Body of pancreas (tissue), 4 donors: ENCODE results near the gene DOC2B. TPM values are rescaled to one million over a fixed set of nuclear protein-coding genes. Genes with fewer than 3 reads are reported as not detected.

Experiments used
- ATAC-seq: fragments of 150-250 bp; one replicate; pipeline ENCODE4 v1.9.1; 2016
- DNase-seq, 4 donors: peaks; one replicate each; pipeline ENCODE4 v3.0.0-alpha.2; 2019
- H3K27ac ChIP-seq, 4 donors: fragments of 200-600 bp; sonication (generic); 1 replicate in 3 of 4; 2 replicates in 1 of 4; pipeline versions ENCODE4 v1.5.1 to v1.6.1; 2016 to 2019; ENCODE audit warnings: mild to moderate bottlenecking in 1 of 4, mixed read lengths in 1 of 4, moderate library complexity in 1 of 4
- H3K27me3 ChIP-seq, 2 donors: fragments of 200-600 bp; sonication (generic); one replicate each; pipeline ENCODE4 v1.6.0; 2016; ENCODE audit warnings: mild to moderate bottlenecking in 1 of 2
- H3K36me3 ChIP-seq, 2 donors: fragments of 200-600 bp; sonication (generic); replicated peaks in 1 of 2; 2 replicates each; pipeline ENCODE4 v1.5.1; 2016; ENCODE audit warnings: low read depth in 2 of 2; ENCODE audit not compliant: insufficient read depth in 1 of 2
- H3K4me1 ChIP-seq: fragments of 200-600 bp; sonication (generic); one replicate; pipeline ENCODE4 v1.6.0; 2016
- H3K4me3 ChIP-seq, 2 donors: fragments of 200-600 bp; sonication (generic); 1 replicate in 1 of 2; 2 replicates in 1 of 2; pipeline ENCODE4 v1.5.1; 2016 to 2019
- H3K9me3 ChIP-seq, 3 donors: fragments of 200-600 bp; sonication (generic); 1 replicate in 2 of 3; 2 replicates in 1 of 3; pipeline ENCODE4 v1.5.1; 2016
- POLR2A ChIP-seq, 3 donors: fragments of 450-650 bp; IDR thresholded peaks; one replicate each; pipeline ENCODE4 v1.6.1; 2016; ENCODE audit warnings: antibody characterized with exemption in 3 of 3, mild to moderate bottlenecking in 2 of 3
- WGBS, 2 donors: methylation state at CpG; one replicate each; pipeline ENCODE4 v1.1.5; 2017; 5-methylcytosine and 5-hydroxymethylcytosine counted together
- intact Hi-C: fragments of 100-400 bp; cut with DNase I; formaldehyde crosslinking; loops from one replicate; pipeline ENCODE4 v1.15.1; 2023
- total RNA-seq, 2 donors: library from RNA; depleted of rRNA; stranded (reverse); fragments of >200 nt; gene quantifications; one replicate each; pipeline ENCODE4 v1.1.0, GENCODE V29; 2016
- TF ChIP-seq, protein P1 (sequence below), 7 experiments: fragments of 450-650 bp in 4 of 7; fragments of 200-600 bp in 3 of 7; sonication (generic) in 3 of 7; IDR thresholded peaks; one replicate each; pipeline ENCODE4 v1.5.1; 2016 to 2019; ENCODE audit warnings: antibody characterized with exemption in 7 of 7

DOC2B gene
- total RNA-seq, 2 donors from 2014 or later = 20.0 to 22.4 TPM

DNA sequence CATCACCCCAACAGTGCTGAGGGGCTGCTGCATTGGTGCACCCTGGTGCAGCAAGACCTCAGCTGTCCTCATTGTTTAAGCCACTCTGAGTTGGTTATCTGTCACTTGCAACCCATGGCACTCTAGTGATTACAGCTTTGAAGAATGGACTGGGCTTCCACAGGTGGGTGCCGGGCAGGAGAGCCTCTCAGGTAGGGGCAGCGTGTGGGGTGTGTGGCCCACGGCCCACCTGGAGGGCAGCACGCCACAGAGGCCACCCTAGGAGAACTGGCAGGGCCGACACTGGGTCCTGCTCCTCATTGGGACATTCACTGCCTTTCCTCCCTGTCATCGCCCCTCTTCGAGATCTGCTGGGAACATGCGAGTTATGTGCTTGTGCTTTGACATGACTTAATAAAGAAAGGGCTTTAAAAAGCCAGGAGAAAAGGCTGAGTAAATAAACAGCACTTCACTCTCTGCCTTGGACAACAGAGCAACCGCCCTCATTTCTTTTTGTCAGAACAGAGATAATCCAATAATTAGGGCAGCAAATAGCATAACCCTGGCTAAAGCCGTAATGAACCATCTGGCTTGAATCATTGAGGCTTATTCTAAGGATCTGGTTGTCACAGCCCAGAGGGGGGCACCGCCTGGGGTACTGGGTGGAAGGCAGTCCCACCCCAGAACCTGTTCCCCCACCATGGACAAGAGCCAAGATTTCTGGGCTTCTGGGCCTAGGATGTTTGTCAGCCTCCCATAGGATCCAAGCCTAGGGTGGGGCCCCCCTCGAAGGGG is 3.0 kb downstream of the DOC2B start:
- no peak for TF ChIP-seq POLR2A (IDR thresholded peaks at IDR 0.05)
- TF ChIP-seq, protein P1, sequence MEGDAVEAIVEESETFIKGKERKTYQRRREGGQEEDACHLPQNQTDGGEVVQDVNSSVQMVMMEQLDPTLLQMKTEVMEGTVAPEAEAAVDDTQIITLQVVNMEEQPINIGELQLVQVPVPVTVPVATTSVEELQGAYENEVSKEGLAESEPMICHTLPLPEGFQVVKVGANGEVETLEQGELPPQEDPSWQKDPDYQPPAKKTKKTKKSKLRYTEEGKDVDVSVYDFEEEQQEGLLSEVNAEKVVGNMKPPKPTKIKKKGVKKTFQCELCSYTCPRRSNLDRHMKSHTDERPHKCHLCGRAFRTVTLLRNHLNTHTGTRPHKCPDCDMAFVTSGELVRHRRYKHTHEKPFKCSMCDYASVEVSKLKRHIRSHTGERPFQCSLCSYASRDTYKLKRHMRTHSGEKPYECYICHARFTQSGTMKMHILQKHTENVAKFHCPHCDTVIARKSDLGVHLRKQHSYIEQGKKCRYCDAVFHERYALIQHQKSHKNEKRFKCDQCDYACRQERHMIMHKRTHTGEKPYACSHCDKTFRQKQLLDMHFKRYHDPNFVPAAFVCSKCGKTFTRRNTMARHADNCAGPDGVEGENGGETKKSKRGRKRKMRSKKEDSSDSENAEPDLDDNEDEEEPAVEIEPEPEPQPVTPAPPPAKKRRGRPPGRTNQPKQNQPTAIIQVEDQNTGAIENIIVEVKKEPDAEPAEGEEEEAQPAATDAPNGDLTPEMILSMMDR (IDR thresholded peaks at IDR 0.05) = no peak
- no peaks in the 10 kb centered on the region for H3K27me3 ChIP-seq
- no peaks in the 10 kb centered on the region for H3K9me3 ChIP-seq
- intact Hi-C loops = no loop called here
- DNase-seq = no peak
- ATAC-seq = no peak
- WGBS, 2 donors = 84 to 92% methylated on average over 10 to 12 of the region's 12 CpGs
- no peak overlapping the region for H3K4me3 ChIP-seq
- peaks cover 45% of the 10 kb centered on the region for H3K4me1 ChIP-seq
- no peak overlapping the region for H3K27ac ChIP-seq
- no peaks in the 10 kb centered on the region for H3K36me3 ChIP-seq

DNA sequence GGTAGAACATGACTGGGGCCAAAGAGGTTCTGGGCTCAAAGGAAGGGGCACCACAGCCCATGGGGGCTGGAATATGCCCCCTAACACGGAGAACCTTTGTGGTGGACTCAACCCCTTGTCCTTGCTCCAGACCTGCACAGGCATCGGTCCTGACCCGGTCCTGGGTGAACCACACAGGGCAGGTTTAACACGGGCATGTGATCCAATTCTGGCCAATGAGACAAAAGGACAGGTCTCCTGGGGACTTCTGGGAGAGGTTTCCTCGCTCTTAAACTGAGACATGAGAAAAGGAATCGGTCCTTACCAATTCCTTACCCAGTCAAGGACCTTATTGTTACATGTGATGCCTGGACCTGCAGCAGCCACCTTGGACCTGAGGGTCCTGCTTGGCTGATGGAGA is 3.7 kb downstream of the DOC2B start:
- WGBS, 2 donors = 80 to 88% methylated on average over 6 of the region's 6 CpGs
- H3K4me3 ChIP-seq = no peak overlapping the region
- ATAC-seq = no peak
- intact Hi-C loops = no loop called here
- H3K36me3 ChIP-seq = no peaks in the 10 kb centered on the region
- H3K27ac ChIP-seq = no peak overlapping the region
- no peaks in the 10 kb centered on the region for H3K27me3 ChIP-seq
- no peaks in the 10 kb centered on the region for H3K9me3 ChIP-seq
- no peak for DNase-seq
- H3K4me1 ChIP-seq = peaks cover 37% of the 10 kb centered on the region
- TF ChIP-seq POLR2A (IDR thresholded peaks at IDR 0.05) = no peak
- TF ChIP-seq, protein P1 (IDR thresholded peaks at IDR 0.05) = no peak

DNA sequence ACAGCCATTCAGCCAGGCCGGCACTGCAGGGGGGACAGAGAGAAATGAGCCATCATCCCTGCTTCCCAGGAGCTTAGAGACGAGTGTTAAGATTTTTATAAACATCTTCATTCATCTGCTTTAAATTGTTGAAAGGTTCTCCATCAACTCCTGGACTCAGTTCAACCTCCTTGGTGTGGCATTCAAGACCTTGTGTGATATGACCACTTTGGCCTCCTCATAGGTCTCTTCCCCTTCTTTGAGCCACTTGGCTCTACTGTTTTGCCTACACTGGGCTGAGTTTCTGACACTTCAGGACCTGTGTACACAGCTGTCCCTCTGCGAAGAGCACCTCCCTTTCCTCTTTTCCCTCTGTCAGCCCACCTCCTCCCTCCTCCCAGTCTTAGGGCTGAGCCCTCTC is 4.3 kb downstream of the DOC2B start:
- Histone ChIP-seq H3K4me3 (no peak overlapping the region), H3K36me3 (no peaks in the 10 kb centered on the region), H3K27me3 (no peaks in the 10 kb centered on the region), H3K4me1 (peaks cover 31% of the 10 kb centered on the region), H3K27ac (no peak overlapping the region), H3K9me3 (no peaks in the 10 kb centered on the region)
- ATAC-seq (no peak), DNase-seq (no peak)
- WGBS, 2 donors = 89 to 91% methylated on average over 3 of the region's 3 CpGs
- intact Hi-C loops = no loop called here
- TF ChIP-seq, protein P1 (IDR thresholded peaks at IDR 0.05) = no peak
- TF ChIP-seq POLR2A (IDR thresholded peaks at IDR 0.05) = no peak

DNA sequence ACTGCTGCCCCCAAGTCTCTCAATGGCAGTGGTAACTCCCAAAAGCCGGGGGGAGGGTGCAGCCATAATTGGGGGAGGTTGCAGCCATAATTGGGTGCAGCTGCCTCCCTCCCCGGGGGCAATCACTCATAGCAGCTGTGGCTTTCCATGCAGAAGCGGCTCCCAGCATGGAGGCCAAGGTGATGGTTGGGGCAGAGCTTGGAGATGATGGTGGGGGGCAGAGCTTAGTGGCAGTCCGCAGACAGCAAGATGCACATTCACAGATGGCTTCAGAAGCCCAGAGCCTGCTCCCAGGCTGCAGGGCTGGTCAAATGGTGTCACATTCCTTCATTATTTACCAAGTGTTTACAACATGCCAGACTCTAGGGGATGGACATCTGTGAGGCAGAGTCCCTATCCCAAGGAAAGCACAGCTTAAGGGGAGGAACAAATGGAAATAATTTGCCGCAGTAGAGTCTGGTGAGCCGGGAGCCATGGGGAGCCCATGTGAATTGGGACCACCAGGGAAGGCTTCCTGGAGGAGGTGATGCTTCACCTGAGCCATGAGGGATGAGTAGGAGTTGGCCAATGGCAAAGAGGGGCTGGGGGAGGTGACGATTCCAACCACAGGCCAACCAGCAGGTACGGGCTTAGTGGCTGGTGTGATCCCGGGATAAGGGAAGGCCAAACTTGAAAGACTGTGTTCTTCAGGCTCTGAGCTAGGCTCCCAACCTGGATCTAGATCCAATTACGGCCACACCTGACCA is 8.1 kb downstream of the DOC2B start:
- 90% methylated on average over 10 of the region's 10 CpGs for WGBS, 2 donors

More for the DNA sequence above, 8.1 kb downstream of the DOC2B start:
- H3K36me3 ChIP-seq = no peaks in the 10 kb centered on the region
- H3K9me3 ChIP-seq = no peaks in the 10 kb centered on the region
- TF ChIP-seq, protein P1 (IDR thresholded peaks at IDR 0.05) = no peak
- TF ChIP-seq POLR2A (IDR thresholded peaks at IDR 0.05) = no peak
- H3K27me3 ChIP-seq = no peaks in the 10 kb centered on the region
- H3K4me3 ChIP-seq = no peak overlapping the region
- intact Hi-C loops = no loop called here
- ATAC-seq = no peak
- no peak for DNase-seq
- H3K4me1 ChIP-seq = no peaks in the 10 kb centered on the region
- no peak overlapping the region for H3K27ac ChIP-seq
